Measurements from ENCODE around the gene AKAP14. TPM values are rescaled to one million over a fixed set of nuclear protein-coding genes. Genes with fewer than 3 reads are reported as not detected.

AKAP14 gene
- total RNA-seq, 4 donors from 2014 or later: not detected

- H3K27ac ChIP-seq: no peak overlapping the region
- H3K4me3 ChIP-seq: no peak overlapping the region
- DNase-seq (ENCODE audit: low spot score in 2 of 2): no peak
- WGBS, 2 donors: 91% methylated on average over 3 of the region's 3 CpGs
- TF ChIP-seq CTCF (IDR thresholded peaks at IDR 0.05) (no peak), POLR2A (IDR thresholded peaks at IDR 0.05) (no peak), EP300 (IDR thresholded peaks at IDR 0.05) (no peak)
- H3K36me3 ChIP-seq: peaks cover 0 to 51% (median 2%) of the 10 kb centered on the region in 3 donors
- no peaks in the 10 kb centered on the region for H3K27me3 ChIP-seq
- no peaks in the 10 kb centered on the region for H3K4me1 ChIP-seq
- no peaks in the 10 kb centered on the region for H3K9me3 ChIP-seq
These were observed 39.7 kb downstream of the AKAP14 start for GRCh38 chrX:119935215-119935874.

GRCh38 chrX:119941336-119941735 lies 45.6 kb downstream of the AKAP14 start:
- H3K4me3 ChIP-seq: no peak overlapping the region
- DNase-seq (ENCODE audit: low spot score in 2 of 2): no peak
- H3K36me3 ChIP-seq: peaks cover 0 to 2% (median 0%) of the 10 kb centered on the region in 3 donors
- TF ChIP-seq POLR2A (IDR thresholded peaks at IDR 0.05): no peak
- no peak for TF ChIP-seq CTCF (IDR thresholded peaks at IDR 0.05)
- H3K4me1 ChIP-seq: peaks cover 0 to 15% (median 3%) of the 10 kb centered on the region in 4 donors
- H3K27ac ChIP-seq: no peak overlapping the region
- H3K27me3 ChIP-seq: no peaks in the 10 kb centered on the region
- H3K9me3 ChIP-seq: no peaks in the 10 kb centered on the region

- no peaks in the 10 kb centered on the region for H3K36me3 ChIP-seq
- no peaks in the 10 kb centered on the region for H3K27me3 ChIP-seq
- peak overlapping the region in 3 of 4 donors; percentile 46 to 78 (median 71) for H3K4me3 ChIP-seq
- peak overlapping the region in 1 of 4 donors; percentile 91 for H3K27ac ChIP-seq
- H3K4me1 ChIP-seq: peaks cover 0 to 15% (median 3%) of the 10 kb centered on the region in 4 donors
- 55 to 64% methylated on average over 12 to 13 of the region's 13 CpGs for WGBS, 2 donors
- no peak for TF ChIP-seq CTCF (IDR thresholded peaks at IDR 0.05)
- no peak for TF ChIP-seq EP300 (IDR thresholded peaks at IDR 0.05)
- no peak for TF ChIP-seq POLR2A (IDR thresholded peaks at IDR 0.05)
- no peaks in the 10 kb centered on the region for H3K9me3 ChIP-seq
- DNase-seq (ENCODE audit: low spot score in 2 of 2): no peak
These were observed 46.6 kb downstream of the AKAP14 start for GRCh38 chrX:119942173-119942819.

GRCh38 chrX:119942831-119943184 lies 47.1 kb downstream of the AKAP14 start:
- TF ChIP-seq EP300 (IDR thresholded peaks at IDR 0.05) (no peak), CTCF (IDR thresholded peaks at IDR 0.05) (no peak), POLR2A (IDR thresholded peaks at IDR 0.05) (no peak)
- Histone ChIP-seq H3K27me3 (no peaks in the 10 kb centered on the region), H3K36me3 (no peaks in the 10 kb centered on the region), H3K4me3 (peak overlapping the region; percentile 46 to 78 (median 62)), H3K4me1 (peaks cover 0 to 15% (median 3%) of the 10 kb centered on the region in 4 donors), H3K9me3 (no peaks in the 10 kb centered on the region), H3K27ac (peak overlapping the region; percentile 67 to 91 (median 83))
- DNase-seq (ENCODE audit: low spot score in 2 of 2): no peak
- 1 to 36% methylated on average over 9 to 14 of the region's 14 CpGs for WGBS, 2 donors
